HG03108 (cell line): ENCODE measurements around the gene RNF144B.

Source experiments
- ATAC-seq: cut with Tn5 transposase; IDR thresholded peaks from one replicate; pipeline ENCODE4 v1.9.1; 2021; ENCODE audit warnings: moderate library complexity; ENCODE audit not compliant: unreplicated experiment

RNF144B gene

DNA sequence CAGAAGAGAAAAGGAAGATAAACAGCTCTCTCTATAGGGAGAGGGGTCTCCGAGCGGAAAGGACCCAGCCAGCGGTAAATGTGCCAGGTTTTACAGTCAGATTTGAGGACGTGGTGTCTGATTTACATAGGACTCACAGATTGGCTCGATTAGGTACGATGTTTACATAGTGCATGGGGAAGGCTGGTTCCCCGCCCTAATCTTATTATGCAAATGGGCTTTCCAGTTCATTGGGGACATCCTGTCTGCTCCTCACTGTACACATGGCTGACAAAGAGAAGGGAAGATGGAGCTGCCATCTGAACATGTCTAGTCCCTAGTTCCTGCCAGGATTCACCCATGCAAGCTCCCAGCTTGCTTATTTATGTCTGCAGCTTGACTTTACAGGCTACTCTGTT is 119.9 kb downstream of the RNF144B start:
- no peak for ATAC-seq

DNA sequence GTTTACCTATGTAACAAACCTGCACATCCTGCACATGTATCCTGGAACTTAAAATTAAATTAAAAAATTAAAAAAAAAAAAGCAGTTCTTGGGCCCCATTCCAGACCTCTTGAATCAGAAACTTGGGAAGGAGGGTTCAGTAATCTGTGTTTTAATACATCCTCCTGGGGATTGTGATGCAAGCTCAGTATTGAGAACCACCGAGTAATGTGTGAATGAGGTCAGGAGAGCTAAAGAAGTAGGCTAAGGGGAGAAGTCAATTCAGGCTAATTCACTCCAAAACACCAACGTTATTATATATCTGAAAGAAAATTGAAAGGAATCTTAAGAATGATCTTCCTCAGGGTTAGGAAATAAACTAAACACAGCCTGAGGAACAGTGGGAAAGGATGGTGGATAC is 120.4 kb downstream of the RNF144B start:
- ATAC-seq: no peak

DNA sequence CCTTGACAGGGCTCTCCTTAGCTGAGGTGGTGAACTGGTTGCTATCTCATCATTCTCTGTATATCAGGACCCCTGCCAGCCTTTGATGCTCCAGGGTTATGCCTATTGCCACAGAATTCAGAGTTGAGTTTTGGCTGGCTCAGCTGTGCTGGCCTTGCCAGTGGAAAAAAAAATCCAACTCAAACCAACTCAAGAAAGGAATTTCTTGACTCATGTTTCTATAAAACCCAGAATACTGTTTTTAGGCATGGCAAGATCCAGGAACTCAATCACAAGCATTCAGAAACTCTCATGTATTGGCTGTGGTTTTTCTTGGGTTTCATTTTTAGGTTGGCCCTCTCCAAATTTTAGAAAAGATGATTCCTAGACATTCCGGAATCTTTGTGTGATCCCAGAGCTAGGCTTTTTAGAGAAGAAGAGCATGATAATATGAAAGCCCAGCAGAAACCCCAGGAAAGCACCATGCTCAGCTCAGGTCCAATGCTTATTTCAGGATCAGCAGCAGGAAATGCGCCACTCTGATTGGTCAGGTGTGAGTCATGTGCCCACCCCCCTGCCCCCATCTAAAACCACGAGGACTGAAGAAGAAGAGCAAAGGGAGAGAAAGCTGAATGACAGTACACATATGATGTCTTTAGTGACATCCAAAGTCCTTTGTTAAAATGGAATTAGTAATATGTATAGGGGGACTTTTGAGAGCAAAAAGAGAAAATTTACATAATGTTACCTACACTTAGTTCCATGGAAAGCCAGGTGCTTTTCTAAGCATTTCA is 122.9 kb downstream of the RNF144B start:
- no peak for ATAC-seq

DNA sequence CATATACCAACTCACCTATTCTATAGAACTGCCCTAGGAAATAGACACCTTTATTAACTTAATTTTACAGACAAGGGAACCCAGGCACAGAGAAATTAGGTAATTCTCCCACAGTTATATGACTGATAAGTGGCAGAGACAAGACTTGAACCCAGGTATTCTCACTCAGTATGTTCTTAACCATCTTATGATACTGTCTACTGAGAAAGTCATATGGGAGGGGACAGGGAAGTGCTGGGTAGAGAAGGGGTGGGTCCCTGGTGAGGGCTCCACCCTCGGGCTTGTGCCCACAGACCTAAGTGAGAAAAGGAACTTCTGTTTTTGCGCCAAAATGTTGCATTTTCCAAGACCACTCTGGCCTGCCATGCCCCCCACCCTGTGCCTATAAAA is 123.5 kb downstream of the RNF144B start:
- no peak for ATAC-seq

- no peak for ATAC-seq
Observed at GRCh38 chr6:18511211-18511610, 124.1 kb downstream of the RNF144B start.

DNA sequence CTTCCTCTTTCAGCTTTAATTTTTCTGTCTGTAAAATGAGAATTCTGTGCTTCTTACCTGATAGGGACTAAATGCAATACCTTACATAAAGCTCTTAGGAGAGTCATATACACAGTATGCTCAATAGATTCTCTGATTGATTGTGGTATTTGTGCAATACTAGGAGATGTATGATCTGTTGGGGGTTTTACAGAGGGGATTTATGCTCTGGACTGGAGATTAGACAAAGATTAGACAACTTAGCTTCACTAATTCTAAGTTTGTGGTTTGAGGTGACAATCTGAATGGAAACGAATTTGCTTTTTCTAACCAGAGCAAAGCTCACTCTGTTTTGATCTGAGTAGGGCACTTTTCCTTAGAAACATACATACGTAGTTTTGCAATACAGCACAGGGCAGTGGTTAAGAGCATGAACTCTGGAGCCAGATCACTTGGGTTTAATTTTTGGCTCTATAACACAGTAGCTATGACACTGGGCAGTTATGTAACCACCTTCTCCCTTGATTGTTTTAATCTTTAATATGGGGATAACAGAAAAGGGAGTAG is 126.2 kb downstream of the RNF144B start:
- no peak for ATAC-seq

DNA sequence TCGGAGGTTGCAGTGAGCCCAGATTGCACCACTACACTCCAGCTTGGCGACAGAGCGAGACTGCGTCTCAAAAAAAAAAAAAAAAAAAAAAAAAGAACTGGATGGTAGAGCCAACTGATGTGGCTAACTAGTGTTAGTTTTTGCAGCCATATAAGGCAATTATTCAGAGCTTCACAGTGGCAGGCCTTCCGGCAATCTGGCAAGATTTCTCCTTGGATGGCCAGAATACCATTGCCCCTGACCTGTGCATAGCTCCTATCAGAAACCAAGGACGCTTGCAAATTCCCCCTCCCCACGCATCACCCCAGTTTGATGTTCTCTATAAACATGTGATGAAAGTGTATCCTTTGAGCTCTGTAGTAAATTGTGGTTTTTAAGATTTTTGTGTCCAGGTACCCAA is 127.0 kb downstream of the RNF144B start:
- no peak for ATAC-seq

DNA sequence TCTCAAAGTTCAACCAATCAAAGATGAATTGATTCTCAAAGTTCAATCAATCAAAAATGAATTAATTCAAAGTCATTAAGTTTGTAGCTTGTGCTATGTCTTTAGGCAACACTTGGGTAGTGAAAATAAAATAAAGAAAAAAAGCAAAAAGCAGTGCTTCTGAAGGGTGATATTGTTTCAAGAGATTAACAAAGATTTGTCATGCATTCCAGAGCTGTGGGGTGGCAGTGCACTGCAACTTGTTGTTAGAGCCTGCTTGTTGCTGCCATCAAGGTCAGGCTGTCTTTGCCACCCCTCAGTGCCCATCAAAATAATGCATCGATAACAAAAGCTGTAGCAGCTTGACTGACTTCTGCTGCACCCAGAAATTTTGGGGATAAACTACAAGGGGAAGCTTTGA is 128.6 kb downstream of the RNF144B start:
- no peak for ATAC-seq
